ENCODE measurements around the gene PRKCA.
"Not testable (repeated sequence)": the region's sequence is repeated elsewhere in the genome, so short reads cannot be mapped to it uniquely, and the experiment has no call there.

The PRKCA gene

GRCh38 chr17:66716236-66717026, 414.0 kb downstream of the PRKCA start:
- no peak overlapping the region for H3K4me3 ChIP-seq (ENCODE audit: low read depth, low read length)
- TF ChIP-seq CTCF (IDR thresholded peaks at IDR 0.05; ENCODE audit: insufficient read depth, low read length, missing control alignments) = no peak
- CTCF ChIA-PET = interaction anchor here (0.7 to 1.8 kb wide), 3 partner anchors 12 to 60 kb away, joined by 3 to 5 read pairs (median 4); no protein-coding TSS in a partner anchor
- DNase-seq (ENCODE audit: low read depth, low spot score) = no peak
- POLR2A ChIA-PET = no interaction called here

- H3K4me3 ChIP-seq (ENCODE audit: low read depth, low read length) = no peak overlapping the region
- DNase-seq (ENCODE audit: low read depth, low spot score) = no peak
- CTCF ChIA-PET = interaction anchor here (0.7 to 2.0 kb wide), 3 partner anchors 10 to 517 kb away, joined by 3 to 9 read pairs (median 3); no protein-coding TSS in a partner anchor
- POLR2A ChIA-PET = no interaction called here
- TF ChIP-seq CTCF (IDR thresholded peaks at IDR 0.05; ENCODE audit: insufficient read depth, low read length, missing control alignments) = no peak
These were observed 415.2 kb downstream of the PRKCA start for GRCh38 chr17:66717641-66718058.

- no peak for TF ChIP-seq CTCF (IDR thresholded peaks at IDR 0.05; ENCODE audit: insufficient read depth, low read length, missing control alignments)
- no peak for DNase-seq (ENCODE audit: low read depth, low spot score)
- CTCF ChIA-PET = interaction anchor here (1.3 to 1.8 kb wide), 2 partner anchors 185 to 520 kb away, joined by 3 to 6 read pairs; no protein-coding TSS in a partner anchor
- POLR2A ChIA-PET = no interaction called here
- no peak overlapping the region for H3K4me3 ChIP-seq (ENCODE audit: low read depth, low read length)
These were observed 417.6 kb downstream of the PRKCA start for GRCh38 chr17:66720027-66720426.

- TF ChIP-seq CTCF (IDR thresholded peaks at IDR 0.05; ENCODE audit: insufficient read depth, low read length, missing control alignments) = no peak
These were observed 418.2 kb downstream of the PRKCA start for GRCh38 chr17:66720567-66720966.

GRCh38 chr17:66722341-66722740, 419.9 kb downstream of the PRKCA start:
- TF ChIP-seq CTCF (IDR thresholded peaks at IDR 0.05; ENCODE audit: insufficient read depth, low read length, missing control alignments) = no peak
- ChIA-PET POLR2A (no interaction called here), CTCF (interaction anchor here (1.2 kb wide), 1 partner anchor 178 kb away, joined by 5 read pairs; no protein-coding TSS in a partner anchor)
- H3K4me3 ChIP-seq (ENCODE audit: low read depth, low read length) = no peak overlapping the region
- no peak for DNase-seq (ENCODE audit: low read depth, low spot score)

More at GRCh38 chr17:66720567-66720966, 418.2 kb downstream of the PRKCA start:
- DNase-seq (ENCODE audit: low read depth, low spot score) = no peak
- ChIA-PET CTCF (interaction anchor here (1.3 to 1.8 kb wide), 2 partner anchors 185 to 520 kb away, joined by 3 to 6 read pairs; no protein-coding TSS in a partner anchor), POLR2A (no interaction called here)
- H3K4me3 ChIP-seq (ENCODE audit: low read depth, low read length) = no peak overlapping the region

- H3K4me3 ChIP-seq (ENCODE audit: low read depth, low read length) = no peak overlapping the region
- ChIA-PET CTCF (interaction anchor here (1.1 to 2.8 kb wide), 3 partner anchors 22 to 182 kb away, joined by 3 to 10 read pairs (median 6); no protein-coding TSS in a partner anchor), POLR2A (no interaction called here)
- peak; percentile 29 for DNase-seq (ENCODE audit: low read depth, low spot score)
- TF ChIP-seq CTCF (IDR thresholded peaks at IDR 0.05; ENCODE audit: insufficient read depth, low read length, missing control alignments) = no peak
These were observed 422.3 kb downstream of the PRKCA start for GRCh38 chr17:66724581-66725341.

GRCh38 chr17:66725438-66725837, 423.0 kb downstream of the PRKCA start:
- CTCF ChIA-PET = interaction anchor here (0.8 to 2.8 kb wide), 6 partner anchors 11 to 188 kb away, joined by 3 to 10 read pairs (median 4); no protein-coding TSS in a partner anchor
- DNase-seq (ENCODE audit: low read depth, low spot score); H3K4me3 ChIP-seq (ENCODE audit: low read depth, low read length); POLR2A ChIA-PET: not testable (repeated sequence)
